ENCODE measurements around the gene CASKIN2. TPM values are rescaled to one million over a fixed set of nuclear protein-coding genes. Genes with fewer than 3 reads are reported as not detected.

The CASKIN2 gene, protein sequence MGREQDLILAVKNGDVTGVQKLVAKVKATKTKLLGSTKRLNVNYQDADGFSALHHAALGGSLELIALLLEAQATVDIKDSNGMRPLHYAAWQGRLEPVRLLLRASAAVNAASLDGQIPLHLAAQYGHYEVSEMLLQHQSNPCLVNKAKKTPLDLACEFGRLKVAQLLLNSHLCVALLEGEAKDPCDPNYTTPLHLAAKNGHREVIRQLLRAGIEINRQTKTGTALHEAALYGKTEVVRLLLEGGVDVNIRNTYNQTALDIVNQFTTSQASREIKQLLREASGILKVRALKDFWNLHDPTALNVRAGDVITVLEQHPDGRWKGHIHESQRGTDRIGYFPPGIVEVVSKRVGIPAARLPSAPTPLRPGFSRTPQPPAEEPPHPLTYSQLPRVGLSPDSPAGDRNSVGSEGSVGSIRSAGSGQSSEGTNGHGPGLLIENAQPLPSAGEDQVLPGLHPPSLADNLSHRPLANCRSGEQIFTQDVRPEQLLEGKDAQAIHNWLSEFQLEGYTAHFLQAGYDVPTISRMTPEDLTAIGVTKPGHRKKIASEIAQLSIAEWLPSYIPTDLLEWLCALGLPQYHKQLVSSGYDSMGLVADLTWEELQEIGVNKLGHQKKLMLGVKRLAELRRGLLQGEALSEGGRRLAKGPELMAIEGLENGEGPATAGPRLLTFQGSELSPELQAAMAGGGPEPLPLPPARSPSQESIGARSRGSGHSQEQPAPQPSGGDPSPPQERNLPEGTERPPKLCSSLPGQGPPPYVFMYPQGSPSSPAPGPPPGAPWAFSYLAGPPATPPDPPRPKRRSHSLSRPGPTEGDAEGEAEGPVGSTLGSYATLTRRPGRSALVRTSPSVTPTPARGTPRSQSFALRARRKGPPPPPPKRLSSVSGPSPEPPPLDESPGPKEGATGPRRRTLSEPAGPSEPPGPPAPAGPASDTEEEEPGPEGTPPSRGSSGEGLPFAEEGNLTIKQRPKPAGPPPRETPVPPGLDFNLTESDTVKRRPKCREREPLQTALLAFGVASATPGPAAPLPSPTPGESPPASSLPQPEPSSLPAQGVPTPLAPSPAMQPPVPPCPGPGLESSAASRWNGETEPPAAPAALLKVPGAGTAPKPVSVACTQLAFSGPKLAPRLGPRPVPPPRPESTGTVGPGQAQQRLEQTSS (N-terminal part only)
- 1 to 10 TPM; 1.3 to 1.6 TPM for total RNA-seq

DNA sequence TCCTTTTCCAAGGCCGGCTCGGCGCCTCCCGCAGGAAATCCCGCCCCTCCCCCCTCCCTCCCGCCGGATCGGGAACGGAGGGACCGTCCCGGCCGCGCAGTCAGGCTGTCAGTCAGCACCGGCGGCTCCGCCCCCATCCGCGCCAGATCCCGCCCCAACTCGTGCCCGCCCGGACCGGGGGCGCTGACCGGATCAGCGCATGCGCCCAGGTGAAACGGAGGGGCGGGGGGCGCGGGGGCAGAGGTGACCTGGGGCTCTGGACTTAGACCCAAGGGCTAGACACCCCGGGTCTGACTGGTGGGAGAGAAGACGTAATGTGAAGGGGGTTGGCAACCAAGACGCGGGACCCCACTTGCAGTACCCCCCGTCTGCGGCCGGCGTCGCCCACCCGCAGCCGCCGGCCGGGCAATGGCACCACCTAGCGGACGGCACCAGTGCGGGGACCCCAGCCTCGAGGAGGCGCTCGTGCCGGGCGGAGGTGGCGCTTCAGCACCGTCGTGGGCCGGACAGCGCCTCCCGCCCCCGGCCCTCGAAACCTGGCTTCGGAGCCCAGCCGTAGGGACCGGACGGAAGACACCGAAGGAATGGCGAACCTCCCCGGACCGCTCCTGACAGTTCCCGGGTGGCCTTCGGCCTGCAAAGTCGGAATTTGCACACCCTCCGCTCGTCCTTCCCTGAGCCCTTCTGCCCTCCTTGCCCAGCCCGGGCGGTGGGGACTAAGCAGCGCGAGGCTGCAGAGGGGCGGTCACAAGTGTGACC lies at the start of gene CASKIN2:
Gene CASKIN2, minus strand, starts transcription at position 42 of the 759 bp plus-strand sequence. CDS start 1,733 bp downstream, outside the sequence.

DNA sequence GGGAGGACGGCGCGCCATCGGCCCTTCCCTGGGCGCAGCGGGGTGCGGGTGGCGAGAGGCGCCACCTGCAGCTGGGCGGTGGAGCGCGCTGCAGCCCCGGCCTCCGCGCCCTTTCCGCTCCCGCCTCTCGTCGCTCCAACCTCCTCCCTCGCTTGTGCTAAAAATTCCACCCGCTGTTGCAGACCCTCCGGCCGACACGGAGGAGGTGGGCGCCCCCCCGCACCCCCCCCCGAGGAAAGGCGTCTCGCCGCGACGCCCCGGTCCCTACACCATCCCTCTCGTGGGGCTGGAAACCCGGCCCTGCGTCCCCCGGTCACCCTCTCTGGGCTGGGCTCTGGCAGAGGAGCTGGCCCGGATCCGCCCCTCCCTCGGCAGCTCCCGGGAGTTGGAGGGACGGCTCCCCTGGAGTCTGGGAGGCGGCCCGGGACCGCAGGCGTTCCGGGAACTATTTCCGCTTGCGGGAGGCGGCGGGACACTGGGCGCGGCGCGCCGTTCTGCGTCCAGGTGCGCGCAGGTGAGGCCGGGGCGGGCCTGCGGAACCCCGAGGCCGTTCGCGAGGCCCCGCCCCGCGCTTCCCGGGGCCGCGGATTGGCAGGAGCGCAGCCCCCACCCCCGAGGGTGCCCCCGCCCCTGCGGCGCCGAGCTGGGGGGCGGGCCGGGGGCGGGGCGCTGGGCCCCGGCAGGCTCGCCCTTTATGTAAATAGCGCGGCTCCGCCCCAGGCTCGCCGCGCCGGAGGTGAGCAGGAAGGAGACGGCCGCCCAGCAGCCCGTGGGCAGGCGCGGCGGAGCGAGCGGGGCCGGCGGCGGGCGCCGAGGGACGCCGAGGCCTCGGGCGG lies 9.9 kb upstream of the CASKIN2 start, which contains the start of gene LLGL2:
Gene LLGL2, plus strand, starts transcription at position 728 of the 836 bp plus-strand sequence. CDS start 17,730 bp downstream, outside the sequence.

DNA sequence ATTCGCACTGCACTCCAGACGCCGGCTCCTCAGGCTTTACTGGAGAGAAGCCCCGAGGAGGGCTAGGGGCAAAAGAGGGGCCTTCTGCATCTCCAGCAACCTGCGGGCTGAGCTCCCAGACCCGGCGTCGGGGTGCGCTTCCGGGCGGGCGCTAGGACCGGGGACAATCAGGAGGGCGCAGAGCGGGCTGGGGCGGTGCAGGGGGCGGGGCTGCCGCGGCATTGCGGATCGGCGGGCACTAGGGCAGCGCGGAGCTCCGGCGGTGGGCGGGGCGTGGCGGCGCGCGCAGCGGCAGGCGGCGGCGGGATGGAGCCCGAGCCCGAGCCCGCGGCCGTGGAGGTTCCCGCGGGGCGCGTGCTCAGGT lies 900 bp upstream of the CASKIN2 start, which contains the start of gene TSEN54:
Gene TSEN54, plus strand, starts transcription at position 274 of the 364 bp plus-strand sequence. Its CDS starts 33 bp downstream, at position 307.

DNA sequence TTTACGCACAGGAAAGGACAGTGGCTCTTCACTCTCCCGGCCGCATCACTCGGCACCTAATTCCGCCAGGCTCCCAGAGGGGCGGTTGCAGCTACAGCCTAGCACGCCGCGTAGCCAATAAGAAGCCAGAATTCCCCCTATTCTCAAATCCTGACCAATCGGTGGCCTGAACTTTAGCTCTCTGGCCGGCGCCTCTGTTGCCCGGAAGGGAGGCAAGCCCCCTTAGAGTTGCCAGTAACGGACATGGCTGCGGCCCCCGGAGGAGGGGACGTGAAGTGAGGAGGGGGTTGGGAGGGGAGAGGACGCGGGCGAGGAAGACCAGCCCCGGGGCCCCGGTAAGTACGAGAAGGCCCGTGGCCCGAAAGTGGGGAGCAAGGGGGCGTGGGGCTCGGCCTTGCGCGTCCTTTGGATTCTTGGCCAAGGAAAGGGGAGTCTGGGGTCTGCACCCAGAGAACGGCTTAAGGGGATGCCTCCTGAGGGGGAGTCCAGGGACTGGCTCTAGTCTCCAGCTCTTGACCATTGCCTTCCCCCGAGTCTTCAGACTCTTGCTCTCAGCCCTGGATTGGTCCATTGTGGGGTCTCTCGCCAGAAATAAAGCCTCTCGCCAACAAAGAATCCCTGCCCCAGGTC lies 58.8 kb downstream of the CASKIN2 start, which contains the start of gene TMEM94:
Gene TMEM94, plus strand, starts transcription at position 219 of the 630 bp plus-strand sequence. CDS start 15,271 bp downstream, outside the sequence.

Small RNAs within 50 kb of the gene (microRNA-seq; reads per million reads assigned to microRNA genes)
- gene MIR6785 (ENCODE audit: borderline microRNAs expressed, borderline replicate concordance), result not detected

Other genes starting within 250 kb of the CASKIN2 start
- 10 to 100 TPM; 44.5 to 49.0 TPM for gene MIF4GD, start 244.3 kb downstream of the CASKIN2 start, total RNA-seq
- gene SLC25A19, start 226.1 kb downstream of the CASKIN2 start, total RNA-seq, result 10 to 100 TPM; 21.1 to 24.2 TPM
- 100 to 1,000 TPM; 109 to 128 TPM for gene GRB2, start 109.9 kb downstream of the CASKIN2 start, total RNA-seq
- gene TMEM94, start 58.9 kb downstream of the CASKIN2 start, total RNA-seq, result 10 to 100 TPM; 79.4 to 87.2 TPM
- gene TSEN54, start 991 bp upstream of the CASKIN2 start, total RNA-seq, result 10 to 100 TPM; 45.7 to 46.0 TPM
- 10 to 100 TPM; 22.2 to 23.4 TPM for gene LLGL2, start 10.2 kb upstream of the CASKIN2 start, total RNA-seq
- gene MYO15B, start 72.3 kb upstream of the CASKIN2 start, total RNA-seq, result 10 to 100 TPM; 31.0 to 32.0 TPM
- under 1 TPM in 1 of 2 experiments, not detected in 1; 0.15 TPM for gene SMIM5, start 117.9 kb upstream of the CASKIN2 start, total RNA-seq
- 10 to 100 TPM; 37.6 to 43.7 TPM for gene RECQL5, start 151.6 kb upstream of the CASKIN2 start, total RNA-seq
- gene SAP30BP, start 151.8 kb upstream of the CASKIN2 start, total RNA-seq, result 10 to 100 TPM; 70.5 to 79.5 TPM
- gene ITGB4, start 205.9 kb upstream of the CASKIN2 start, total RNA-seq, result 1 to 10 TPM; 1.5 to 1.6 TPM
- gene GALK1, start 249.7 kb upstream of the CASKIN2 start, total RNA-seq, result 10 to 100 TPM; 32.4 to 36.0 TPM